GOT3 (cell line): ENCODE measurements around the gene KYAT1.

Experiments
- DNase-seq: peaks from one replicate; lab custom pipeline; 2025; ENCODE audit warnings: mixed read lengths; lab: John Stamatoyannopoulos, UW

Gene KYAT1

DNA sequence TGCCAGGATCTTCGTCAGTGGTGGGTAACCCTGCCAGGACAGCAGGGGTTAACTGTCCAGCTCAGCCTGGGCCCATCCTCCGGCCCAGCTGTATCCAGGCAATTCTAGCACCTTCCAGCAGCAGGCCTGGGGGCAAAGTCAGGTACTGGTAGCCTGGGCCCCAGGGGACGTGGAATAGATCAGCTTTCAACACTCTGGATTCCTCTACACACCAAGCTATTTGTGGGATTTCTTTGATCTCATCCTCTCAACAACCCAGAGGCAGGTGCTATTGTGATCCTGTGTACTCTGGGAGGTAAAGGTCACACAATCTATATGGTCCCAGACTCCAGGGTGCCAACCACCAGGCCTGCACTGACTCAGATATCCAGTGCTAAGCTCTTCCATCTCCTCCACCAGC lies 43.4 kb downstream of the KYAT1 start:
- DNase-seq, result no peak

- no peak for DNase-seq
Measured at GRCh38 chr9:128836509-128837145, 45.1 kb downstream of the KYAT1 start.

DNA sequence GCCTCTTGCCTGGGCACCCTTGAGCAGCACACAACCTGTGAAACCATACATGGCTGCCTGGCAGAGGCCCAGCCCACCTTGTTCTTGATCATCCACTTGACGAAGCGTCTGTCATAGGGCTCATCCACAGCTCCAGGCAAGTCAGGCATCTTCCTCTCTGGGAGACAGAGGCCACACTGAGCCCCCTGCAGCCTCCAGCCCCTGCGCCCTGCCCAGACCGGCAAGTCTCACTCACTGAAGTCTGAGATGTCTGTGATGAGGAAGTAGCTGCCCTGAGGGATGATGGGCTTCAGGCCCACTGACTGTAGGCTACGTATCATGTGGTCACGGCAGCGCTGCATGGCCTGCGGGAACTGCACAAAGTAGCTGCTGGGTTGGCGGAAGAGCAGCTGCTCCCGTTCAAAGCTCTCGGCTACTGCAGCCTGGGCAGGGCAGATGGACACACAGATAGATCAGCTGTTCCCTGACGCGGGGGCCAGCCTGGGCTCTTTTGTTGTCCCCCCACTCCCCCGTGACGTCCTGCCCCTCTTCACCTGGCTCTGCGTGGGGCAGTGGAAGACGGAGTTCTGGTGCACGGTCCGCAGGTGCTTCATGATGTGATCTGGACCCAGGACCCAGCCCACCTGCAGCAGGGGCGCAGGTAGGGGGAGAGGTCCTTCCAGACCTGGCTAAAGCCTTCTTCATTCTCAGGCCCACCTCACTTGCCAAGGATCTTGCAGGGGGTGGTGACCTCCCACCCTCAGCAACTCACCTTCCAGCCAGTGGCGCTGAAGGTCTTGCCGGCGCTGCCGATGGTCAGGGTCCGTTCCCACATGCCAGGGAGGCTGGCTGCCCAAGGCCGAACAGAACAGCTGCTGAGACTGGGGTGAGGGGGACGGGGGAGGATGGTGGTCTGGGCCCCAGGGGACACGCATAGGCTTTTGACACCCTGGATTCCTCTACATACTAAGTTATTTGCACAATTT lies 46.2 kb downstream of the KYAT1 start:
- DNase-seq, result no peak

- no peak for DNase-seq
Measured at GRCh38 chr9:128833696-128834095, 48.1 kb downstream of the KYAT1 start.

- DNase-seq, result peak; percentile 47
Measured at GRCh38 chr9:128829477-128830251, 52.1 kb downstream of the KYAT1 start, which contains the start of gene SPOUT1. Gene SPOUT1, minus strand, starts transcription at chr9:128829794. Its CDS starts 14 bp downstream, at chr9:128829780.

GRCh38 chr9:128828719-128829452 lies 52.9 kb downstream of the KYAT1 start:
- DNase-seq, result no peak

DNA sequence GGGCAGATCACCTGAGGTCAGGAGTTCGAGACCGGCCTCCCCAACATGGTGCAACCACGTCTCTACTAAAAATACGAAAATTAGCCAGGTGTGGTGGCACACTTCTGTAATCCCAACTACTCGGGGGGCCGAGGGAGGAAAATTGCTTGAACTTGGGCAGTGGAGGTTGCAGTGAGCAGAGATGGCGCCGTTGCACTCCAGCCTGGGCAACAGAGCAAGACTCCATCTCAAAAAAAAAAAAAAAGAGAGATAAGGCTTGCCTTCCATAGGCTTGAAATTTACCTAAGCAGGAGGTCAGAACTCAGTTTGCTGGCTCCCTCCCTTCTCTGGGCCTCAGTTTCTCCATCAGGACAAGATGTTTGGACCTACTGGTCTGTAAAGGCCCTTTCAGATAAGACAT lies 53.5 kb downstream of the KYAT1 start:
- DNase-seq, result no peak

GRCh38 chr9:128825923-128826700 lies 55.6 kb downstream of the KYAT1 start:
- DNase-seq, result no peak

GRCh38 chr9:128824911-128825310 lies 56.8 kb downstream of the KYAT1 start:
- DNase-seq, result no peak

GRCh38 chr9:128823903-128824406 lies 57.8 kb downstream of the KYAT1 start:
- no peak for DNase-seq

GRCh38 chr9:128823362-128823902 lies 58.3 kb downstream of the KYAT1 start:
- no peak for DNase-seq

DNA sequence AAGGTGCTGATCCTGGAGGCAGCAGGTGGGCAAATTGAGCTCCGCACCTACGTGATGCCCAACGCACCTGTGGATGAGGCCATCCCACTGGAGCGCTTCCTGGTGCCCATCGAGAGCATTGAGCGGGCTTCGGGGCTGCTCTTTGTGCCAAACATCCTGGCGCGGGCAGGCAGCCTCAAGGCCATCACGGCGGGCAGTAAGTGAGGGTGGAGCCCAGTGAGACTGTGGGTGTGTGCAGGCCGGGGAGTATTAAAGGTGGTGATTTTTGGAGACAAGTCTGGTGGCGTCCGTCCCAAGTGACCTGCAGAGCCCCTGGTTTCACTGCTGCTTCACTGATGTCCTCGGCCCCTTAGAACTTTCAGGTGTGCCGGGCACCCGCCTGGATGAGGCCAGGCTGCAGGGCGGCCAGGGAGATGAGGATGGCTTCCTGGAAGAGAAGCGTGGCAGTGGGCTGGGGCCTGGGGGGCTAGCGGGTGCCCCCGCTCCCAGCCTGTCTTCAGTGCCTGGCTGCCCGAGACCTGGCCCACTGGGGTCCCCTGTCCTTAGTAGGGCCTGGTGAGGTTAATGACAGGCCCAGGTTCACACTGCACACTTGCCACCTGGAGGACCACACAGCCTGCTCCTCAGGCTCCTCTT lies 59.2 kb downstream of the KYAT1 start:
- no peak for DNase-seq

- DNase-seq, result no peak
Measured at GRCh38 chr9:128821584-128822406, 60.0 kb downstream of the KYAT1 start.

- no peak for DNase-seq
Measured at GRCh38 chr9:128820665-128821583, 60.8 kb downstream of the KYAT1 start.

DNA sequence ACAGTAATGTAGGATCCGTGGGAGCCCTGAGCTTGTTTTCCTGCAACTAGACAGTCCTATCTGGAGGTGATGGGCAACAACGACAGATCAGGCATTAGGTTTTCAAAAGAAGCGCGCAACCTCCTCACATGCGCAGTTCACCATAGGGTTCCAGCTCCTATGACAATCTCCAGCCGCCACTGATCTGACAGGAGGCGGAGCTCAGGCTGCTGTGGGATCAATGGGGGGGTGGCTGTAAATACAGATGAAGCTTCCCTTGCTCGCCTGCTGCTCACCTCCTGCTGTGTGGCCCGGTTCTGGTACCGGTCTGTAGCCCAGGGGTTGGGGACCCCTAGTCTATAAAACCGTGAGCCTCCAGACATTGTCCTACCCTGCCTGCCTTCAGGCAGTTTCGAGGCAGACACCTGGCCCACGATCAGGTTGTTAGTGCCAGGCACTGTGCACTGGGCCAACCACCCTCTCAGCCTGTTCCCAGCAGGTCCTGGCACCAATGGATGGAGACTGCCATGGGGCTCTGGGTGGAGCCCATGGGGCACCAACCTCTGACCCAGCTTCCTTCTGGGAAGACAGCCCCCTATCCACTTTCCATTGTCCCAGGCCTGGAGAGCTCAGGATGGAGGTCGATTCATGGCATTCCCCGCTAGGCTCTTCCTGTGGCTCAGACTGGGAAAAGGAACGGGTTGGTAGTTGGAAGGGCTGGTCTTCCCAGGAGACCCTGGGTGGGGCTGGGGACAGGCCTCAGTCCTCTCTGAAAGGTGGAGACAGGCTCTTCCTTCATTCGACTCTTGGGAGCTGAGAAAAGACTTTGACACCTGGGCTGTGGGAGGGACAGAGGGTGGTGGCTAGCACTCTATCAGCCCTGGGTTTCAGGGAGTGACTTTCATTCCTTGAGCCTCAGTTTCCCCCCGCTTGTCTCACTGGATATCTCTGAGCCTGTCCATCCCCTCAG lies 61.8 kb downstream of the KYAT1 start:
- DNase-seq, result no peak

DNA sequence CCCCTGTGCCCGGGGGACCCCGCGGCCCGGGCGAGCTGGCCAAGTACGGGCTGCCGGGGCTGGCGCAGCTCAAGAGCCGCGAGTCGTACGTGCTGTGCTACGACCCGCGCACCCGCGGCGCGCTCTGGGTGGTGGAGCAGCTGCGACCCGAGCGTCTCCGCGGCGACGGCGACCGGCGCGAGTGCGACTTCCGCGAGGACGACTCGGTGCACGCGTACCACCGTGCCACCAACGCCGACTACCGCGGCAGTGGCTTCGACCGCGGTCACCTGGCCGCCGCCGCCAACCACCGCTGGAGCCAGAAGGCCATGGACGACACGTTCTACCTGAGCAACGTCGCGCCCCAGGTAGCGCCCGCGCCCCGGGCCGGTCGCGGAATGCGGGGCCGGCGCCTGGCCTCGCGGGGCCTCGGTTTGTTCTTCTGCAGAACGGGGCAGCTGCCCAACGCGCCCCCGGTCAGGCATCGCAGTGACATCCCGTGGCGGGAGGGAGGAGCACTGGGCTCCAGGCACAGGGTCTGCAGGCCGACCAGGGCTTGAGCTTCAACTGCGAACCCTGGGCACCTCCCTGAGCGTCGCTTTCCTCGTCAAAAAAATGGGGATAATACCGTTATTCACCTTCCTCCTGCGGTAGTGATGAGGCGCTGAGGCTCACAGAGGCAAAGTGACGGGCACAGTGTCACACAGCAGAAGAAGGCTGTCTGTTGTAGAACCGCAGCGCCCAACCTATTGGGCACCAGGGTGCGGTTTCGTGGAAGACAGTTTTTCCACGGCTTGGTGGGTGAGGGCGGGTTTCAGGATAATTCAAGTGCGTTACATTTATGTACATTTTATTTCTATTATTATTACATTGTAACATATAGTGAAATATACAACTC lies 62.7 kb downstream of the KYAT1 start:
- no peak for DNase-seq
